Astrocyte (in vitro differentiated cells and primary cell): ENCODE data around the gene CNDP2. TPM values are rescaled to one million over a fixed set of nuclear protein-coding genes. Genes with fewer than 3 reads are reported as not detected.

ENCODE experiments used
- DNase-seq: peaks from one replicate; pipeline ENCODE4 v3.0.0-alpha.2; 2010; ENCODE audit warnings: low read depth
- FAIRE-seq: peaks from 2 replicates; lab custom pipeline; 2011; peaks lifted over from hg19 to GRCh38; lab: Jason Lieb, UNC
- H2AFZ ChIP-seq: 2 replicates; pipeline ENCODE4 v1.6.0; 2012; ENCODE audit warnings: low read depth, low read length, inconsistent platforms
- H3K27ac ChIP-seq: 2 replicates; pipeline ENCODE4 v1.5.1; 2011; ENCODE audit warnings: low read depth, low read length, inconsistent platforms
- H3K27me3 ChIP-seq: 2 replicates; pipeline ENCODE4 v1.6.0; 2011; ENCODE audit warnings: low read length, inconsistent platforms; ENCODE audit not compliant: insufficient read depth
- H3K36me3 ChIP-seq: 2 replicates; pipeline ENCODE4 v1.5.1; 2011; ENCODE audit warnings: low read length, inconsistent platforms; ENCODE audit not compliant: insufficient read depth
- H3K4me1 ChIP-seq: 2 replicates; pipeline ENCODE4 v1.5.1; 2011; ENCODE audit warnings: low read length, inconsistent platforms; ENCODE audit not compliant: insufficient read depth
- H3K4me2 ChIP-seq: 2 replicates; pipeline ENCODE4 v1.6.0; 2012; ENCODE audit warnings: low read length, inconsistent platforms
- H3K4me3 ChIP-seq: 2 replicates; pipeline ENCODE4 v1.5.1; 2011; ENCODE audit warnings: low read depth, mild to moderate bottlenecking, low read length, inconsistent platforms; ENCODE audit not compliant: insufficient read depth
- H3K79me2 ChIP-seq: 2 replicates; pipeline ENCODE4 v1.6.0; 2012; ENCODE audit warnings: mild to moderate bottlenecking, low read length, inconsistent platforms; ENCODE audit not compliant: insufficient read depth
- H3K9ac ChIP-seq: 2 replicates; pipeline ENCODE4 v1.6.0; 2012; ENCODE audit warnings: mild to moderate bottlenecking, low read length, inconsistent platforms
- H3K9me3 ChIP-seq: 2 replicates; pipeline ENCODE4 v1.5.1; 2012; ENCODE audit warnings: low read depth, mild to moderate bottlenecking, low read length, inconsistent platforms; ENCODE audit not compliant: insufficient read depth
- H4K20me1 ChIP-seq: 2 replicates; pipeline ENCODE4 v1.6.0; 2012; ENCODE audit warnings: low read length, inconsistent platforms; ENCODE audit not compliant: insufficient read depth
- H3K27ac Mint-ChIP-seq: one replicate; pipeline ENCODE4 v1.8.0; 2021; ENCODE audit warnings: mild to moderate bottlenecking, mixed read lengths; ENCODE audit not compliant: unreplicated experiment
- H3K27me3 Mint-ChIP-seq: one replicate; pipeline ENCODE4 v1.8.0; 2021; ENCODE audit warnings: low read depth, mixed read lengths; ENCODE audit not compliant: unreplicated experiment
- H3K36me3 Mint-ChIP-seq: one replicate; pipeline ENCODE4 v1.8.0; 2021; ENCODE audit warnings: low read depth, mixed read lengths; ENCODE audit not compliant: unreplicated experiment
- H3K4me1 Mint-ChIP-seq: one replicate; pipeline ENCODE4 v1.8.0; 2021; ENCODE audit warnings: low read depth, mixed read lengths; ENCODE audit not compliant: unreplicated experiment
- H3K4me3 Mint-ChIP-seq: one replicate; pipeline ENCODE4 v1.8.0; 2021; ENCODE audit warnings: mild to moderate bottlenecking, moderate library complexity, mixed read lengths; ENCODE audit not compliant: unreplicated experiment
- H3K9me3 Mint-ChIP-seq: one replicate; pipeline ENCODE4 v1.8.0; 2021; ENCODE audit warnings: mild to moderate bottlenecking, mixed read lengths; ENCODE audit not compliant: unreplicated experiment
- CTCF ChIP-seq: IDR thresholded peaks from 2 replicates; pipeline ENCODE4 v1.5.1; 2011; ENCODE audit warnings: low read depth, mild to moderate bottlenecking, inconsistent platforms, low read length, moderate library complexity; ENCODE audit not compliant: insufficient read depth
- EZH2 ChIP-seq: IDR thresholded peaks from 2 replicates; pipeline ENCODE4 v1.6.1; 2012; ENCODE audit warnings: mild to moderate bottlenecking, low read length, inconsistent platforms; ENCODE audit not compliant: insufficient read depth
- total RNA-seq: library from RNA; stranded (reverse); gene quantifications from 2 replicates; pipeline ENCODE4 v1.2.1, GENCODE V29; 2021

The CNDP2 gene
- total RNA-seq, 1 donor from 2014 or later, result 149 TPM

DNA sequence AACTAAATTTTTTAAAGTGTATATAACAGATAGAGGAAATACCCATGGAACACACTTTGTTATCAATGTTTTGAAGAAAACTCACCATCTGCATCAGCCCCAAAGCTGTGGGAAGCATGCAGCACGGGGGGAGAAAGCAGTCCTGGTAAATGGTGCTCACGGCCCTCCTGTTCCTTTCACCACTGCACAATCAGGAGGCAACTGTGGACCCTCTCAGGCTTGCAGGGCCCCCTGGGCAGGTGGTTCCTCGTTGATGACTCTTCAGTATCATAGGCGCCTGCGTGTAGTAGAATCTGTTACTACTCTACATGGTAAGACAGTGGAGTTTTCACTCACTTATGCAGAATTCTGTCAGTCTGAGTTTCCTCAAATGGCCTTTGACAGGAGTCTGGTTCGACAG, 33.2 kb downstream of the CNDP2 start:
- no peaks in the 10 kb centered on the region for H3K36me3 ChIP-seq
- H3K27ac ChIP-seq, result no peak overlapping the region
- Mint-ChIP-seq H3K27ac (no peak overlapping the region), H3K27me3 (peaks cover 10% of the 10 kb centered on the region), H3K4me1 (no peaks in the 10 kb centered on the region), H3K36me3 (peaks cover 5% of the 10 kb centered on the region), H3K9me3 (peaks cover 4% of the 10 kb centered on the region), H3K4me3 (no peak overlapping the region)
- no peak overlapping the region for H3K9ac ChIP-seq
- no peaks in the 10 kb centered on the region for H3K4me1 ChIP-seq
- H4K20me1 ChIP-seq, result no peaks in the 10 kb centered on the region
- no peak for TF ChIP-seq CTCF
- no peak for TF ChIP-seq EZH2
- H3K27me3 ChIP-seq, result no peaks in the 10 kb centered on the region
- no peak overlapping the region for H2AFZ ChIP-seq
- no peak overlapping the region for H3K4me3 ChIP-seq
- DNase-seq, result no peak
- H3K79me2 ChIP-seq, result no peaks in the 10 kb centered on the region
- no peak for FAIRE-seq
- H3K9me3 ChIP-seq, result no peaks in the 10 kb centered on the region
- no peak overlapping the region for H3K4me2 ChIP-seq

DNA sequence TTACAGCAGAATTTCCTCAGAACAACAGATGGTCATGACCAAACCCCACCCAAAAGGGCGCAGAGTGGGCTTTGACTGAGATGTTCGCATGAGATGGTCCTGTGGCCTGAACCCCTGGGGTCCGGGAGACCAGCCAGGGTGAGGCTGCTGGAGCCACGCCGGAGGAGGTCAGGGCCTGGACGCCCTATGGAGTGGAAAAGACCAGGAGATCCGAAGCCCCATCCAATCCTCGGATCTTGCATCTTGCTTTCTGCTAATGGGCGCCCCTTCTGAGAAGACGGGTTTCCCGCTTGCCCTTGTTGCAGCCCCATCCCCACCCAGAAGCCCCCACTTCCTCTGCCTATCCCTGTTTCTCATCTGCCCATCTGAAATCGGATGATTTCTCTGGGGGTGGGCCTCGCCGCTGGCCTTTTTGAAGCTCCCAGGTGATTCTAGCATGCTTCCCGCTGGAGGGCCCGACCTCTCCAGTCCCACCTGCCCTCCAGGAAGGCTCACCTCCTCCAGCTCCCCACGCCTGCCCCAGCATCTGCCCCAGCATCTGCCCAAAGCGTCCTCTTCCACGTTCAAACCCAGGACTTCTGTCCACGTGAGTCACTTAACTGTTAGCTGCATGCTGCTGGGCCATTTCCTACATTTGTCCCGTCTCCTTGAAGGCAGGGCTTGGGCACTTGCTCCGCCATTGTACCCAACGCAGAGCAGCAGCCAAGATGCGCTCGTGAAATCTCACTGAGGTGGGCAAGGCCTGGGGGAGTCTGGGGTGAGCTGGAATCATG, 33.8 kb downstream of the CNDP2 start:
- Histone ChIP-seq H2AFZ (no peak overlapping the region), H3K9ac (no peak overlapping the region), H3K27ac (no peak overlapping the region), H3K79me2 (no peaks in the 10 kb centered on the region), H3K36me3 (no peaks in the 10 kb centered on the region), H3K4me3 (no peak overlapping the region), H3K4me2 (no peak overlapping the region), H3K27me3 (no peaks in the 10 kb centered on the region), H4K20me1 (no peaks in the 10 kb centered on the region), H3K4me1 (no peaks in the 10 kb centered on the region), H3K9me3 (no peaks in the 10 kb centered on the region)
- no peaks in the 10 kb centered on the region for H3K4me1 Mint-ChIP-seq
- peaks cover 10% of the 10 kb centered on the region for H3K27me3 Mint-ChIP-seq
- TF ChIP-seq EZH2 (no peak), CTCF (no peak)
- peaks cover 5% of the 10 kb centered on the region for H3K36me3 Mint-ChIP-seq
- H3K27ac Mint-ChIP-seq, result no peak overlapping the region
- H3K4me3 Mint-ChIP-seq, result no peak overlapping the region
- H3K9me3 Mint-ChIP-seq, result peaks cover 4% of the 10 kb centered on the region
- DNase-seq (no peak), FAIRE-seq (no peak)

DNA sequence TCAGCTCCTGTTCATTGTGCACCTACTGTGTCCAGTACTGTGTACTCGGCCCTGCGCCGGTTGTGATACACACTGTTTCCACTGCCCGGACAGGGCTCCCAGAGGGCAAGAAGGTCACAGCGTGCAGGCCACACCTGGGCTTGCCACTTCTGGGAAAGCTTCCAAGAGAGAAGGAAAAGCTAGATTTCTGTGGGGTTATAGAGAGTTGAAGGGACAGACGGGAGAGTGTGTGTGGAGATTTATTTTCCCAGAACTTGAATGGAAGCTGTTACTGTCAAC, 34.4 kb downstream of the CNDP2 start:
- peaks cover 10% of the 10 kb centered on the region for H3K27me3 Mint-ChIP-seq
- H3K27ac Mint-ChIP-seq, result no peak overlapping the region
- no peak overlapping the region for H3K4me3 Mint-ChIP-seq
- TF ChIP-seq CTCF, result no peak
- TF ChIP-seq EZH2, result no peak
- Histone ChIP-seq H3K36me3 (no peaks in the 10 kb centered on the region), H3K9me3 (no peaks in the 10 kb centered on the region), H4K20me1 (no peaks in the 10 kb centered on the region), H3K4me2 (no peak overlapping the region), H3K27me3 (no peaks in the 10 kb centered on the region), H3K9ac (no peak overlapping the region), H2AFZ (no peak overlapping the region), H3K4me3 (no peak overlapping the region), H3K27ac (no peak overlapping the region), H3K79me2 (no peaks in the 10 kb centered on the region), H3K4me1 (no peaks in the 10 kb centered on the region)
- H3K36me3 Mint-ChIP-seq, result peaks cover 3% of the 10 kb centered on the region
- H3K4me1 Mint-ChIP-seq, result no peaks in the 10 kb centered on the region
- DNase-seq, result no peak
- peaks cover 2% of the 10 kb centered on the region for H3K9me3 Mint-ChIP-seq
- FAIRE-seq, result no peak
